Measurements from ENCODE around the gene TMEM145. TPM values are rescaled to one million over a fixed set of nuclear protein-coding genes. Genes with fewer than 3 reads are reported as not detected.

The TMEM145 gene
- total RNA-seq, 2 experiments from 2014 or later: 0.54 to 0.94 TPM

GRCh38 chr19:42349378-42350107 lies 36.4 kb downstream of the TMEM145 start:
- POLR2A ChIA-PET: no interaction called here
- no peaks in the 10 kb centered on the region for H3K36me3 Mint-ChIP-seq
- no peaks in the 10 kb centered on the region for H3K9me3 Mint-ChIP-seq
- H3K4me1 Mint-ChIP-seq: no peaks in the 10 kb centered on the region
- no peaks in the 10 kb centered on the region for H3K27me3 Mint-ChIP-seq
- no peak overlapping the region for H3K27ac Mint-ChIP-seq
- H3K4me3 Mint-ChIP-seq: no peak overlapping the region
- ATAC-seq (ENCODE audit: low read depth): no peak
- DNase-seq: no peak

GRCh38 chr19:42350417-42350816 lies 37.3 kb downstream of the TMEM145 start:
- Mint-ChIP-seq H3K27me3 (no peaks in the 10 kb centered on the region), H3K9me3 (no peaks in the 10 kb centered on the region), H3K36me3 (no peaks in the 10 kb centered on the region), H3K27ac (no peak overlapping the region), H3K4me1 (no peaks in the 10 kb centered on the region), H3K4me3 (no peak overlapping the region)
- no peak for ATAC-seq (ENCODE audit: low read depth)
- POLR2A ChIA-PET: no interaction called here
- no peak for DNase-seq

GRCh38 chr19:42351079-42351735 lies 38.1 kb downstream of the TMEM145 start:
- DNase-seq: no peak
- Mint-ChIP-seq H3K27me3 (no peaks in the 10 kb centered on the region), H3K4me3 (no peak overlapping the region), H3K4me1 (no peaks in the 10 kb centered on the region), H3K27ac (no peak overlapping the region), H3K36me3 (no peaks in the 10 kb centered on the region), H3K9me3 (no peaks in the 10 kb centered on the region)
- no peak for ATAC-seq (ENCODE audit: low read depth)
- POLR2A ChIA-PET: no interaction called here

GRCh38 chr19:42352301-42353259 lies 39.5 kb downstream of the TMEM145 start:
- Mint-ChIP-seq H3K27me3 (no peaks in the 10 kb centered on the region), H3K27ac (no peak overlapping the region), H3K9me3 (no peaks in the 10 kb centered on the region), H3K4me1 (no peaks in the 10 kb centered on the region), H3K36me3 (no peaks in the 10 kb centered on the region), H3K4me3 (no peak overlapping the region)
- DNase-seq: no peak
- ATAC-seq (ENCODE audit: low read depth): no peak
- POLR2A ChIA-PET: no interaction called here

- ATAC-seq (ENCODE audit: low read depth) (no peak), DNase-seq (no peak)
- H3K9me3 Mint-ChIP-seq: no peaks in the 10 kb centered on the region
- H3K27me3 Mint-ChIP-seq: no peaks in the 10 kb centered on the region
- peaks cover 3% of the 10 kb centered on the region for H3K4me1 Mint-ChIP-seq
- POLR2A ChIA-PET: no interaction called here
- no peaks in the 10 kb centered on the region for H3K36me3 Mint-ChIP-seq
- H3K27ac Mint-ChIP-seq: no peak overlapping the region
- H3K4me3 Mint-ChIP-seq: no peak overlapping the region
These were observed 40.4 kb downstream of the TMEM145 start for GRCh38 chr19:42353341-42354015.

- no peaks in the 10 kb centered on the region for H3K27me3 Mint-ChIP-seq
- no peak overlapping the region for H3K4me3 Mint-ChIP-seq
- no peaks in the 10 kb centered on the region for H3K9me3 Mint-ChIP-seq
- DNase-seq (no peak), ATAC-seq (ENCODE audit: low read depth) (no peak)
- H3K27ac Mint-ChIP-seq: no peak overlapping the region
- H3K4me1 Mint-ChIP-seq: peaks cover 6% of the 10 kb centered on the region
- peaks cover 1% of the 10 kb centered on the region for H3K36me3 Mint-ChIP-seq
- POLR2A ChIA-PET: no interaction called here
These were observed 42.8 kb downstream of the TMEM145 start for GRCh38 chr19:42355896-42356295.

- Mint-ChIP-seq H3K4me3 (no peak overlapping the region), H3K36me3 (peaks cover 1% of the 10 kb centered on the region), H3K27ac (no peak overlapping the region), H3K9me3 (no peaks in the 10 kb centered on the region), H3K4me1 (peaks cover 6% of the 10 kb centered on the region), H3K27me3 (no peaks in the 10 kb centered on the region)
- DNase-seq (no peak), ATAC-seq (ENCODE audit: low read depth) (no peak)
- POLR2A ChIA-PET: no interaction called here
These were observed 43.6 kb downstream of the TMEM145 start for GRCh38 chr19:42356686-42357085.

- no peak for DNase-seq
- no peak for ATAC-seq (ENCODE audit: low read depth)
- Mint-ChIP-seq H3K27ac (no peak overlapping the region), H3K9me3 (no peaks in the 10 kb centered on the region), H3K27me3 (no peaks in the 10 kb centered on the region), H3K4me3 (no peak overlapping the region), H3K36me3 (peaks cover 1% of the 10 kb centered on the region), H3K4me1 (peaks cover 6% of the 10 kb centered on the region)
- POLR2A ChIA-PET: no interaction called here
These were observed 44.2 kb downstream of the TMEM145 start for GRCh38 chr19:42357290-42357689.

GRCh38 chr19:42360787-42361544 lies 47.9 kb downstream of the TMEM145 start:
- Mint-ChIP-seq H3K36me3 (peaks cover 11% of the 10 kb centered on the region), H3K9me3 (peaks cover 3% of the 10 kb centered on the region)
- DNase-seq: no peak

GRCh38 chr19:42361545-42361910 lies 48.4 kb downstream of the TMEM145 start:
- H3K36me3 Mint-ChIP-seq: peaks cover 11% of the 10 kb centered on the region
- no peaks in the 10 kb centered on the region for H3K27me3 Mint-ChIP-seq
- DNase-seq (no peak), ATAC-seq (ENCODE audit: low read depth) (no peak)
- POLR2A ChIA-PET: no interaction called here
- H3K4me3 Mint-ChIP-seq: no peak overlapping the region
- peaks cover 3% of the 10 kb centered on the region for H3K9me3 Mint-ChIP-seq
- peaks cover 6% of the 10 kb centered on the region for H3K4me1 Mint-ChIP-seq
- H3K27ac Mint-ChIP-seq: no peak overlapping the region

More at GRCh38 chr19:42360787-42361544, 47.9 kb downstream of the TMEM145 start:
- ATAC-seq (ENCODE audit: low read depth): no peak
- POLR2A ChIA-PET: interaction anchor here (0.6 to 0.7 kb wide), 2 partner anchors 41 to 74 kb away, joined by 3 to 5 read pairs; no protein-coding TSS in a partner anchor
- Mint-ChIP-seq H3K4me1 (peaks cover 6% of the 10 kb centered on the region), H3K27me3 (no peaks in the 10 kb centered on the region), H3K4me3 (no peak overlapping the region), H3K27ac (no peak overlapping the region)

- H3K4me1 Mint-ChIP-seq: peaks cover 6% of the 10 kb centered on the region
- peaks cover 3% of the 10 kb centered on the region for H3K9me3 Mint-ChIP-seq
- H3K27ac Mint-ChIP-seq: no peak overlapping the region
- H3K4me3 Mint-ChIP-seq: no peak overlapping the region
- POLR2A ChIA-PET: no interaction called here
- DNase-seq (no peak), ATAC-seq (ENCODE audit: low read depth) (no peak)
- peaks cover 11% of the 10 kb centered on the region for H3K36me3 Mint-ChIP-seq
- H3K27me3 Mint-ChIP-seq: no peaks in the 10 kb centered on the region
These were observed 49.2 kb downstream of the TMEM145 start for GRCh38 chr19:42362342-42362741.

- no peak for ATAC-seq (ENCODE audit: low read depth)
- H3K4me1 Mint-ChIP-seq: peaks cover 6% of the 10 kb centered on the region
- H3K9me3 Mint-ChIP-seq: peaks cover 3% of the 10 kb centered on the region
These were observed 49.9 kb downstream of the TMEM145 start for GRCh38 chr19:42362891-42363440.

More at GRCh38 chr19:42362891-42363440, 49.9 kb downstream of the TMEM145 start:
- DNase-seq: no peak
- Mint-ChIP-seq H3K4me3 (no peak overlapping the region), H3K36me3 (peaks cover 11% of the 10 kb centered on the region), H3K27ac (no peak overlapping the region), H3K27me3 (no peaks in the 10 kb centered on the region)
- POLR2A ChIA-PET: no interaction called here
